GM12878 (cell line): ENCODE measurements around the gene SNAI1. TPM values are rescaled to one million over a fixed set of nuclear protein-coding genes. Genes with fewer than 3 reads are reported as not detected.

ENCODE experiments used
- ATAC-seq: fragments of 200-7000 bp; cut with Tn5 transposase; 3 replicates; pipeline ENCODE4 v1.9.1; 2020; ENCODE audit warnings: mild to moderate bottlenecking, moderate library complexity
- BruUV-seq: library from RNA; stranded (reverse); fragments of 400-500 nt; replicated peaks from 2 replicates; lab custom pipeline; 2021; lab: Mats Ljungman, UMichigan
- CTCF ChIA-PET: fragments of 300-600 bp; sonication (Branson Sonifier 250); formaldehyde crosslinking; extraction: SDS; loops from one replicate; lab custom pipeline; 2021; ENCODE audit warnings: inconsistent platforms; lab: Yijun Ruan, JAX
- POLR2A ChIA-PET: fragments of 350-600 bp; formaldehyde crosslinking; extraction: SDS; loops from one replicate; lab custom pipeline; 2021; ENCODE audit warnings: inconsistent platforms; lab: Charles Lee
- RAD21 ChIA-PET: fragments of 300-600 bp; sonication (Branson Sonifier 250); formaldehyde crosslinking; loops from one replicate; lab custom pipeline; 2023; ENCODE audit warnings: antibody characterized with exemption; ENCODE audit not compliant: unreplicated experiment; lab: Charles Lee
- SMC1A ChIA-PET: fragments of 300-600 bp; sonication (Branson Sonifier 250); formaldehyde crosslinking; loops from one replicate; lab custom pipeline; 2023; ENCODE audit not compliant: unreplicated experiment, uncharacterized antibody; lab: Charles Lee
- DNase-seq: peaks from one replicate; pipeline ENCODE4 v3.0.0-alpha.2; 2011; ENCODE audit warnings: low read depth, low spot score
- FAIRE-seq: peaks from 3 replicates; lab custom pipeline; 2011; peaks lifted over from hg19 to GRCh38; lab: Jason Lieb, UNC
- H2AFZ ChIP-seq: 2 replicates; pipeline ENCODE4 v1.6.0; 2011; ENCODE audit warnings: low read depth, low read length, control low read depth; ENCODE audit not compliant: control insufficient read depth
- H3K27ac ChIP-seq: 2 replicates; pipeline ENCODE4 v1.5.1; 2011; ENCODE audit warnings: control low read depth; ENCODE audit not compliant: control insufficient read depth, insufficient read depth
- H3K27me3 ChIP-seq, 2 experiments: replicated peaks in 1 of 2; 2 replicates each; pipeline versions ENCODE4 v1.6.0 to v1.6.1; 2011; ENCODE audit warnings: low read length in 1 of 2; ENCODE audit not compliant: control insufficient read depth in 2 of 2, insufficient read depth in 2 of 2
- H3K36me3 ChIP-seq, 2 experiments: 2 replicates each; pipeline ENCODE4 v1.5.1; 2011; ENCODE audit warnings: low read length in 1 of 2; ENCODE audit not compliant: control insufficient read depth in 2 of 2, insufficient read depth in 2 of 2
- H3K4me1 ChIP-seq: 2 replicates; pipeline ENCODE4 v1.6.1; 2011; ENCODE audit warnings: mild to moderate bottlenecking, low read length, moderate library complexity, mixed read lengths; ENCODE audit not compliant: control insufficient read depth, insufficient read depth
- H3K4me2 ChIP-seq: 2 replicates; pipeline ENCODE4 v1.6.0; 2011; ENCODE audit warnings: control low read depth; ENCODE audit not compliant: control insufficient read depth, insufficient read depth
- H3K4me3 ChIP-seq: fragments of 200-600 bp; sonication (generic); 2 replicates; pipeline ENCODE4 v1.5.1; 2016
- H3K79me2 ChIP-seq: 2 replicates; pipeline ENCODE4 v1.6.0; 2011; ENCODE audit warnings: low read length; ENCODE audit not compliant: control insufficient read depth, insufficient read depth
- H3K9ac ChIP-seq: 2 replicates; pipeline ENCODE4 v1.8.0; 2011; ENCODE audit warnings: low read length, control low read depth, mixed read lengths; ENCODE audit not compliant: control insufficient read depth, insufficient read depth
- H3K9me3 ChIP-seq: replicated peaks from 3 replicates; pipeline ENCODE4 v1.5.1; 2011; ENCODE audit warnings: mild to moderate bottlenecking, low read length; ENCODE audit not compliant: control insufficient read depth, insufficient read depth
- H4K20me1 ChIP-seq: 2 replicates; pipeline ENCODE4 v1.6.0; 2011; ENCODE audit not compliant: control insufficient read depth, insufficient read depth
- BCL11A ChIP-seq: IDR thresholded peaks from 2 replicates; pipeline ENCODE4 v1.6.1; 2011; ENCODE audit warnings: low read depth, low read length
- BCLAF1 ChIP-seq: fragments of 450-650 bp; IDR thresholded peaks from 2 replicates; pipeline ENCODE4 v1.6.1; 2017; ENCODE audit warnings: antibody characterized with exemption, mild to moderate bottlenecking, moderate library complexity
- BHLHE40 ChIP-seq, 2 experiments: fragments of 450-650 bp in 1 of 2; IDR thresholded peaks; 2 replicates each; pipeline ENCODE4 v1.6.1; 2011 to 2017; ENCODE audit warnings: low read depth in 2 of 2, borderline replicate concordance in 1 of 2, improper control_type of control experiment in 1 of 2, low read length in 1 of 2, mild to moderate bottlenecking in 1 of 2
- CEBPB ChIP-seq, 2 experiments: fragments of 150-350 bp in 1 of 2; IDR thresholded peaks; 2 replicates each; pipeline ENCODE4 v1.6.1; 2012 to 2014; ENCODE audit warnings: low read depth in 2 of 2, low read length in 2 of 2, borderline replicate concordance in 1 of 2, inconsistent platforms in 1 of 2
- FOXK2 ChIP-seq: fragments of 450-650 bp; IDR thresholded peaks from 2 replicates; pipeline ENCODE4 v1.6.1; 2017; ENCODE audit warnings: mild to moderate bottlenecking, moderate library complexity
- LARP7 ChIP-seq: fragments of 450-650 bp; IDR thresholded peaks from 2 replicates; pipeline ENCODE4 v1.6.1; 2017; ENCODE audit warnings: mild to moderate bottlenecking
- MYB ChIP-seq: fragments of 150-350 bp; IDR thresholded peaks from 2 replicates; pipeline ENCODE4 v1.6.1; 2014; ENCODE audit warnings: mild to moderate bottlenecking, low read depth, low read length, borderline replicate concordance
- RBBP5 ChIP-seq: fragments of 200-600 bp; sonication (generic); conservative IDR thresholded peaks from 2 replicates; pipeline ENCODE4 v1.6.1; 2016
- RCOR1 ChIP-seq: conservative IDR thresholded peaks from 2 replicates; pipeline ENCODE4 v1.6.1; 2012; ENCODE audit warnings: low read depth, low read length, improper control_type of control experiment
- SUZ12 ChIP-seq: fragments of 200-600 bp; sonication (generic); IDR thresholded peaks from one replicate; pipeline ENCODE4 v1.6.1; 2018; ENCODE audit warnings: antibody characterized with exemption, mild to moderate bottlenecking; ENCODE audit not compliant: unreplicated experiment
- ZNF384 ChIP-seq: IDR thresholded peaks from 2 replicates; pipeline ENCODE4 v1.6.1; 2012; ENCODE audit warnings: low read depth, mild to moderate bottlenecking, low read length, improper control_type of control experiment, borderline replicate concordance
- WGBS: methylation state at CpG from one replicate; pipeline ENCODE4 v1.1.6; 2016; ENCODE audit warnings: low lambda C conversion rate; ENCODE audit not compliant: insufficient replicate concordance, insufficient coverage; ENCODE audit errors: missing lambda C conversion rate; 5-methylcytosine and 5-hydroxymethylcytosine counted together
- in situ Hi-C: fragments of 300-500 bp; cut with MboI; formaldehyde crosslinking; loops from 9 replicates; pipeline ENCODE4 v1.14.3; 2018; ENCODE audit warnings: mixed read lengths
- intact Hi-C: fragments of 100-400 bp; cut with micrococcal nuclease; formaldehyde crosslinking; loops from one replicate; pipeline ENCODE4 v1.14.2; 2022; ENCODE audit not compliant: unreplicated experiment
- polyA plus RNA-seq, 11 experiments: library from polyadenylated mRNA; depleted of rRNA in 4 of 11; unstranded in 6 of 11; stranded (reverse) in 5 of 11; fragments of >200 nt; fragmentation: Nextera tagmentation in 4 of 11; fragmentation: Illumina TruSeq in 1 of 11; extraction: Ambion mirVana in 4 of 11; extraction: Trizol in 1 of 11; gene quantifications; 1 replicate in 1 of 11; 2 replicates in 10 of 11; pipeline versions ENCODE4 v1.2.1 to v1.2.3, GENCODE V29; 2011 to 2016; ENCODE audit warnings: inconsistent platforms in 2 of 11, missing spikeins in 2 of 11, low read depth in 1 of 11
- total RNA-seq, 4 experiments: library from RNA; depleted of rRNA in 3 of 4; stranded (reverse); fragments of >200 nt in 3 of 4; fragmentation: Illumina TruSeq in 1 of 4; extraction: Trizol in 1 of 4; gene quantifications; 2 replicates each; pipeline versions ENCODE4 v1.2.1 to v1.2.3, GENCODE V29; 2013 to 2021
- TF ChIP-seq, protein P1 (sequence below): IDR thresholded peaks from 2 replicates; pipeline ENCODE4 v1.6.1; 2011; ENCODE audit warnings: low read depth, low read length, improper control_type of control experiment, borderline replicate concordance

SNAI1 gene
- total and polyA plus RNA-seq, 10 of the 15 experiments (the other 5 are each of a cell fraction or from before 2014, with no cell fraction given), result 0.11 to 0.79 (median 0.24) TPM; not detected in 2

GRCh38 chr20:49970498-49970897 lies 12.3 kb upstream of the SNAI1 start:
- no peak overlapping the region for H2AFZ ChIP-seq
- CTCF ChIA-PET, result no interaction called here
- no peak overlapping the region for H3K27ac ChIP-seq
- whole genome bisulfite sequencing, result 91% methylated on average over 8 of the region's 8 CpGs
- ATAC-seq (no peak), DNase-seq (no peak), FAIRE-seq (no peak)
- SMC1A ChIA-PET, result interaction anchor here (0.6 kb wide), 1 partner anchor 51 kb away, joined by 3 read pairs; no protein-coding TSS in a partner anchor
- TF ChIP-seq MYB (no peak), CEBPB (IDR thresholded peaks at IDR 0.05; ENCODE audit: borderline replicate concordance in 1 of 2, low read depth in 2 of 2, low read length in 2 of 2) (no peak), RBBP5 (no peak), BCL11A (no peak), RCOR1 (no peak), FOXK2 (no peak), ZNF384 (no peak), BCLAF1 (no peak), BHLHE40 (IDR thresholded peaks at IDR 0.05; ENCODE audit: borderline replicate concordance in 1 of 2, low read depth in 2 of 2, low read length in 1 of 2) (no peak), SUZ12 (no peak), LARP7 (no peak)
- TF ChIP-seq, protein P1, sequence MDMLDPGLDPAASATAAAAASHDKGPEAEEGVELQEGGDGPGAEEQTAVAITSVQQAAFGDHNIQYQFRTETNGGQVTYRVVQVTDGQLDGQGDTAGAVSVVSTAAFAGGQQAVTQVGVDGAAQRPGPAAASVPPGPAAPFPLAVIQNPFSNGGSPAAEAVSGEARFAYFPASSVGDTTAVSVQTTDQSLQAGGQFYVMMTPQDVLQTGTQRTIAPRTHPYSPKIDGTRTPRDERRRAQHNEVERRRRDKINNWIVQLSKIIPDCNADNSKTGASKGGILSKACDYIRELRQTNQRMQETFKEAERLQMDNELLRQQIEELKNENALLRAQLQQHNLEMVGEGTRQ, result no peak
- in situ Hi-C loops, result no loop called here
- intact Hi-C loops, result no loop called here
- H4K20me1 ChIP-seq, result no peaks in the 10 kb centered on the region
- no peak overlapping the region for H3K4me2 ChIP-seq
- no peak overlapping the region for H3K4me3 ChIP-seq
- POLR2A ChIA-PET, result interaction anchor here (0.6 kb wide), 2 partner anchors 86 to 117 kb away, joined by 3 to 4 read pairs; no protein-coding TSS in a partner anchor
- H3K9ac ChIP-seq, result no peak overlapping the region
- no peaks in the 10 kb centered on the region for H3K36me3 ChIP-seq
- RAD21 ChIA-PET, result interaction anchor here (0.9 kb wide), 1 partner anchor 8 kb away, joined by 4 read pairs; no protein-coding TSS in a partner anchor
- no peaks in the 10 kb centered on the region for H3K79me2 ChIP-seq
- no peaks in the 10 kb centered on the region for H3K9me3 ChIP-seq
- H3K27me3 ChIP-seq, result no peaks in the 10 kb centered on the region
- no TSS peak for BruUV-seq
- no peaks in the 10 kb centered on the region for H3K4me1 ChIP-seq
